Smooth muscle cell (in vitro differentiated cells): ENCODE data around the gene ZNF76. TPM values are rescaled to one million over a fixed set of nuclear protein-coding genes. Genes with fewer than 3 reads are reported as not detected.

ENCODE experiments used
- DNase-seq: peaks from one replicate; lab custom pipeline; 2025; ENCODE audit not compliant: unreplicated experiment; lab: John Stamatoyannopoulos, UW
- H2AFZ ChIP-seq: fragments of 200-600 bp; sonication (generic); 2 replicates; pipeline ENCODE4 v1.6.0; 2016; ENCODE audit warnings: antibody characterized with exemption, low read depth, mild to moderate bottlenecking
- H3F3A ChIP-seq: fragments of 200-600 bp; sonication (generic); 2 replicates; pipeline ENCODE4 v1.6.0; 2017; ENCODE audit warnings: antibody characterized with exemption, low read depth
- H3K27ac ChIP-seq: fragments of 200-600 bp; sonication (generic); 2 replicates; pipeline ENCODE4 v1.5.1; 2016; ENCODE audit warnings: low read depth, mild to moderate bottlenecking
- H3K27me3 ChIP-seq: fragments of 200-600 bp; sonication (generic); 2 replicates; pipeline ENCODE4 v1.6.1; 2016; ENCODE audit warnings: low read depth, mild to moderate bottlenecking
- H3K36me3 ChIP-seq: fragments of 200-600 bp; sonication (generic); 2 replicates; pipeline ENCODE4 v1.5.1; 2016; ENCODE audit warnings: low read depth
- H3K4me1 ChIP-seq: fragments of 200-600 bp; sonication (generic); 2 replicates; pipeline ENCODE4 v1.5.1; 2016; ENCODE audit warnings: low read depth
- H3K4me2 ChIP-seq: fragments of 200-600 bp; sonication (generic); 2 replicates; pipeline ENCODE4 v1.6.0; 2016; ENCODE audit warnings: mild to moderate bottlenecking
- H3K4me3 ChIP-seq: fragments of 200-600 bp; sonication (generic); 2 replicates; pipeline ENCODE4 v1.5.1; 2016; ENCODE audit warnings: mild to moderate bottlenecking
- H3K79me2 ChIP-seq: fragments of 200-600 bp; sonication (generic); 2 replicates; pipeline ENCODE4 v1.6.0; 2016; ENCODE audit warnings: low read depth, mild to moderate bottlenecking
- H3K9ac ChIP-seq: fragments of 200-600 bp; sonication (generic); 2 replicates; pipeline ENCODE4 v1.6.0; 2016; ENCODE audit warnings: low read depth
- H3K9me3 ChIP-seq: fragments of 200-600 bp; sonication (generic); replicated peaks from 2 replicates; pipeline ENCODE4 v1.5.1; 2016; ENCODE audit warnings: low read depth
- H4K20me1 ChIP-seq: fragments of 200-600 bp; sonication (generic); 2 replicates; pipeline ENCODE4 v1.6.0; 2016; ENCODE audit warnings: low read depth
- WGBS: methylation state at CpG from one replicate; pipeline ENCODE4 v1.1.7; 2016; ENCODE audit warnings: low lambda C conversion rate; 5-methylcytosine and 5-hydroxymethylcytosine counted together
- polyA plus RNA-seq: library from polyadenylated mRNA; unstranded; fragments of >200 nt; fragmentation: Nextera tagmentation; extraction: Ambion mirVana; gene quantifications from 2 replicates; pipeline ENCODE4 v1.2.1, GENCODE V29; 2016
- total RNA-seq: library from RNA; depleted of rRNA; stranded (reverse); fragments of >200 nt; gene quantifications from 2 replicates; pipeline ENCODE4 v1.2.3, GENCODE V29; 2014
- TF ChIP-seq, protein P1 (sequence below): fragments of 200-600 bp; sonication (generic); IDR thresholded peaks from 2 replicates; pipeline ENCODE4 v1.5.1; 2017; ENCODE audit warnings: borderline replicate concordance, mild to moderate bottlenecking, antibody characterized with exemption; ENCODE audit not compliant: insufficient read depth, poor library complexity, severe bottlenecking

ZNF76 gene
- total and polyA plus RNA-seq, 2 experiments from 2014 or later, result 7.7 to 14.2 TPM

DNA sequence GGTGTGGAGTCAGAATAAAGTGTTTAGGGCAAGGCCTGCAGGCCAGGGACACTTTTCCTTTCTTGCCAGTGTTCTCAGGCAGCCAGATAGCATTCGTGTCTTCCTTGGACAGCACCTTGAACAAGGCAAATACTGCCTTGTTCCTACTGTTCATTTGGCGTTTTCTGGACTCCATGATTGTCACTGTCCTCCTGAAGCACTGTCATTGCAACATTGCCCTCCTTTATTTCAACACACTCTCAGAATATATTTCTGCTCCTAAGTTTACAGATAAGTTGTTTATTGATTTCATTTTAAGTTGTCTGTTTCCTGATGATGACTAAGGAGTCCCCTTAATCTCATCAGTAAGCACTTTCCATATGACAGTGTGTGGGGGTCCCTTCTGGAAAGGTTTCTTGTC lies 22.9 kb downstream of the ZNF76 start:
- WGBS, result 95% methylated on average over 2 of the region's 2 CpGs
- TF ChIP-seq, protein P1, sequence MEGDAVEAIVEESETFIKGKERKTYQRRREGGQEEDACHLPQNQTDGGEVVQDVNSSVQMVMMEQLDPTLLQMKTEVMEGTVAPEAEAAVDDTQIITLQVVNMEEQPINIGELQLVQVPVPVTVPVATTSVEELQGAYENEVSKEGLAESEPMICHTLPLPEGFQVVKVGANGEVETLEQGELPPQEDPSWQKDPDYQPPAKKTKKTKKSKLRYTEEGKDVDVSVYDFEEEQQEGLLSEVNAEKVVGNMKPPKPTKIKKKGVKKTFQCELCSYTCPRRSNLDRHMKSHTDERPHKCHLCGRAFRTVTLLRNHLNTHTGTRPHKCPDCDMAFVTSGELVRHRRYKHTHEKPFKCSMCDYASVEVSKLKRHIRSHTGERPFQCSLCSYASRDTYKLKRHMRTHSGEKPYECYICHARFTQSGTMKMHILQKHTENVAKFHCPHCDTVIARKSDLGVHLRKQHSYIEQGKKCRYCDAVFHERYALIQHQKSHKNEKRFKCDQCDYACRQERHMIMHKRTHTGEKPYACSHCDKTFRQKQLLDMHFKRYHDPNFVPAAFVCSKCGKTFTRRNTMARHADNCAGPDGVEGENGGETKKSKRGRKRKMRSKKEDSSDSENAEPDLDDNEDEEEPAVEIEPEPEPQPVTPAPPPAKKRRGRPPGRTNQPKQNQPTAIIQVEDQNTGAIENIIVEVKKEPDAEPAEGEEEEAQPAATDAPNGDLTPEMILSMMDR, result no peak
- peaks cover 6% of the 10 kb centered on the region for H3K36me3 ChIP-seq

DNA sequence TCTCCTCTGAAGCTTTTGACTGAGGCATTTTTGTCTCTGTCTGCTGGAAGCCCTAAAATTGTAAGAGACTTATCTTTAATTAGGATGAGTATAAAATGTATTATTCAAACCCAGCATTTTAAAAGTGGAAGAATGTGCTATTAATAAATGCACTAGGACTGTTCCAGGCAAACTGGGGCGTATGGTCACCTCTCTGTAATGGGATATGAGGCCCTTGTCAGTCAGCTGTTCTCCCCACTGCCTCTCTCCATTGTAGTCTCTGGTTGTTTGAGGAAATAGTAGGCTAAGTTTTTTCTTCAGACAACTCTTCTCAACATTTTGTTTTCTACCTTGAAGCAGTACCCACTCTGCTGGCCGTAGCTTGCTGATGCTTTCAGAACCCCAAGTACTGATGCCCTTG lies 23.8 kb downstream of the ZNF76 start:
- 68% methylated on average over 2 of the region's 2 CpGs for WGBS
- no peaks in the 10 kb centered on the region for H3K4me1 ChIP-seq

More for the DNA sequence above, 22.9 kb downstream of the ZNF76 start:
- Histone ChIP-seq H3K4me3 (no peak overlapping the region), H3K9ac (no peak overlapping the region), H3K79me2 (no peaks in the 10 kb centered on the region), H4K20me1 (peaks cover 3% of the 10 kb centered on the region), H2AFZ (no peak overlapping the region), H3K27ac (no peak overlapping the region), H3K4me2 (no peak overlapping the region), H3K9me3 (no peaks in the 10 kb centered on the region), H3F3A (no peaks in the 10 kb centered on the region), H3K27me3 (no peaks in the 10 kb centered on the region), H3K4me1 (no peaks in the 10 kb centered on the region)
- DNase-seq, result no peak

DNA sequence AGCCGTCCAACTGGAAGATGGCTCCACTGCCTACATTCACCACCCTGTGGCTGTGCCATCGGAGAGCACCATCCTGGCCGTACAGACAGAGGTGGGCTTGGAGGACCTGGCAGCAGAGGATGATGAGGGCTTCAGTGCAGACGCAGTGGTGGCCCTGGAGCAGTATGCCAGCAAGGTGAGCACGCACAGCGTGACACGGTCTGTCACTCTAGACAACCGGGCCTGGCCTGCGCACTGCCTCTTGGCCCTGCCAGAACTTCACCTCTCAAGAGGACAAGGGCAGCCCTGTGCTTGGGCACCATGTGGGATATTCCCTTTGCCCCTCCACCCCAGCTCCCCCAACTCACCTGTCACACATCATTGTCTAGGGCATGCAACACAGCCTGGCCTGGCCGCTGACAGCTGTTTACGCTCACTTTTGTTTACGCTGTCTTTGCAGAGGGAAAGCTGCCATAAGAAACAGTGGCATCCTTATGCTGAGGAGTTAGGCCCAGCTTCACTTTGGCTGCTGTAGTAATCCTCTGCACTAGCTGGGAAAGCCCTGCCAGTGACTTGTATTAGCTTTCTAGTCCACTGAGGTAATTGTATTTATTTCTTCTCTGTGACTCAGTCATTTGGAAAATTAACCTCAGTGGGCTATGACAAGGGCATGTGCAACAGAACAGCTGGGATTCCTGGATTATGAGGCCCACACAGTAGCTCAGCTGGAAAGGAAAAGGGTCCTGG lies 28.3 kb downstream of the ZNF76 start:
- no peak overlapping the region for H3K27ac ChIP-seq
- no peaks in the 10 kb centered on the region for H3K36me3 ChIP-seq
- H3K9ac ChIP-seq, result no peak overlapping the region
- H3K4me3 ChIP-seq, result no peak overlapping the region
- TF ChIP-seq, protein P1, result no peak
- no peak overlapping the region for H3K4me2 ChIP-seq
- WGBS, result 94% methylated on average over 12 of the region's 12 CpGs
- no peaks in the 10 kb centered on the region for H3K79me2 ChIP-seq
- no peaks in the 10 kb centered on the region for H3K27me3 ChIP-seq
- no peak overlapping the region for H2AFZ ChIP-seq
- H3F3A ChIP-seq, result no peaks in the 10 kb centered on the region
- no peak for DNase-seq
- H3K9me3 ChIP-seq, result no peaks in the 10 kb centered on the region
- no peaks in the 10 kb centered on the region for H4K20me1 ChIP-seq
- no peaks in the 10 kb centered on the region for H3K4me1 ChIP-seq

More for the DNA sequence above, 23.8 kb downstream of the ZNF76 start:
- Histone ChIP-seq H3K27ac (no peak overlapping the region), H3K4me2 (no peak overlapping the region), H2AFZ (no peak overlapping the region), H3K27me3 (no peaks in the 10 kb centered on the region), H3K79me2 (no peaks in the 10 kb centered on the region), H3K36me3 (peaks cover 6% of the 10 kb centered on the region), H4K20me1 (peaks cover 3% of the 10 kb centered on the region), H3K4me3 (no peak overlapping the region), H3K9ac (no peak overlapping the region), H3F3A (no peaks in the 10 kb centered on the region), H3K9me3 (no peaks in the 10 kb centered on the region)
- DNase-seq, result no peak
- TF ChIP-seq, protein P1, result no peak

DNA sequence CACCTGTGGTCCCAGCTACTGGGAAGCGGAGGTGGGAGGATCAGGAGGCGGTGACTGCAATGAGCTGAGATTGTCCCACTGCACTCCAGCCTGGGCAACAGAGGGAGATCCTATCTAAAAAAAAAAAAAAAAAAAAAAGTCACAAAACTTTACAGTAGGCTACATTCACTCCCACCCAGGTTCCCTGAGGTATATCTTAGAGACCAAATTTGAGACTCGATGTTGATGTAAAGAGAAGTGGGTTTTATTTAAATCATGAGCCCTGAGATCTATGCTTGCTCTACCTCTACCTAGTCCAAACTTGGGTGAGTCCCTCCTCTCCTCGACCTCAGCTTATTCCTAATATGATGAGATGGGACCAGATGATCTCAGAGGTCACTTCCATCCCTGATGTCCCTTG lies 29.3 kb downstream of the ZNF76 start:
- TF ChIP-seq, protein P1, result no peak
- Histone ChIP-seq H3K79me2 (no peaks in the 10 kb centered on the region), H3F3A (no peaks in the 10 kb centered on the region), H3K4me1 (no peaks in the 10 kb centered on the region), H3K9me3 (no peaks in the 10 kb centered on the region), H3K4me2 (no peak overlapping the region), H3K9ac (no peak overlapping the region), H3K27ac (no peak overlapping the region), H4K20me1 (no peaks in the 10 kb centered on the region), H2AFZ (no peak overlapping the region), H3K27me3 (no peaks in the 10 kb centered on the region), H3K4me3 (no peak overlapping the region), H3K36me3 (no peaks in the 10 kb centered on the region)
- no peak for DNase-seq
- 76% methylated on average over 4 of the region's 4 CpGs for WGBS
